OCI-LY3 (cell line): ENCODE data around the gene EVI5L.

ENCODE experiments used
- H2AFZ ChIP-seq: fragments of 200-600, 300-600 bp; shearing (Covaris generic); 2 replicates; pipeline ENCODE4 v1.6.0; 2014; ENCODE audit warnings: antibody characterized with exemption, low read depth, low read length
- H3K27ac ChIP-seq: fragments of 200-600, 300-600 bp; sonication (generic); 2 replicates; pipeline ENCODE4 v1.5.1; 2014; ENCODE audit warnings: mild to moderate bottlenecking, low read length, moderate library complexity, mixed read lengths
- H3K27me3 ChIP-seq: fragments of 200-600, 300-600 bp; sonication (generic); 2 replicates; pipeline ENCODE4 v1.6.1; 2014; ENCODE audit warnings: low read depth, low read length, mixed read lengths
- H3K36me3 ChIP-seq: fragments of 200-600, 300-600 bp; sonication (generic); replicated peaks from 2 replicates; pipeline ENCODE3; 2014; ENCODE audit warnings: low read depth, low read length, mixed read lengths
- H3K4me1 ChIP-seq: fragments of 300-600, 200-600 bp; sonication (generic); 2 replicates; pipeline ENCODE4 v1.6.1; 2014; ENCODE audit warnings: low read length, mixed read lengths
- H3K4me2 ChIP-seq: fragments of 200-600, 300-600 bp; sonication (generic); 2 replicates; pipeline ENCODE4 v1.6.1; 2014; ENCODE audit warnings: low read length, mixed read lengths
- H3K4me3 ChIP-seq: fragments of 300-600, 200-600 bp; sonication (generic); 2 replicates; pipeline ENCODE4 v1.5.1; 2014; ENCODE audit warnings: antibody characterized with exemption, mild to moderate bottlenecking, low read length, moderate library complexity
- H3K79me2 ChIP-seq: fragments of 300-600, 200-600 bp; shearing (Covaris generic); 2 replicates; pipeline ENCODE4 v1.6.1; 2014; ENCODE audit warnings: mild to moderate bottlenecking, low read length, mixed read lengths
- H3K9ac ChIP-seq: fragments of 300-600, 200-600 bp; shearing (Covaris generic); 2 replicates; pipeline ENCODE4 v1.6.0; 2014; ENCODE audit warnings: mild to moderate bottlenecking, low read length, moderate library complexity
- H3K9me3 ChIP-seq: fragments of 200-600, 300-600 bp; shearing (Covaris generic); 2 replicates; pipeline ENCODE4 v1.6.1; 2014; ENCODE audit warnings: low read length, mixed read lengths; ENCODE audit not compliant: insufficient read depth
- H4K20me1 ChIP-seq: fragments of 200-600, 300-600 bp; sonication (generic); 2 replicates; pipeline ENCODE4 v1.6.1; 2016; ENCODE audit warnings: low read length, mixed read lengths; ENCODE audit not compliant: insufficient read depth
- CTCF ChIP-seq: fragments of 200-600, 300-600 bp; sonication (generic); IDR thresholded peaks from 2 replicates; pipeline ENCODE4 v1.5.1; 2014; ENCODE audit warnings: antibody characterized with exemption, low read length, low read depth
- EZH2phosphoT487 ChIP-seq: fragments of 200-600 bp; shearing (Covaris generic); IDR thresholded peaks from 2 replicates; pipeline ENCODE4 v1.6.1; 2018; ENCODE audit warnings: antibody characterized with exemption, mixed run types, low read depth

Gene EVI5L

DNA sequence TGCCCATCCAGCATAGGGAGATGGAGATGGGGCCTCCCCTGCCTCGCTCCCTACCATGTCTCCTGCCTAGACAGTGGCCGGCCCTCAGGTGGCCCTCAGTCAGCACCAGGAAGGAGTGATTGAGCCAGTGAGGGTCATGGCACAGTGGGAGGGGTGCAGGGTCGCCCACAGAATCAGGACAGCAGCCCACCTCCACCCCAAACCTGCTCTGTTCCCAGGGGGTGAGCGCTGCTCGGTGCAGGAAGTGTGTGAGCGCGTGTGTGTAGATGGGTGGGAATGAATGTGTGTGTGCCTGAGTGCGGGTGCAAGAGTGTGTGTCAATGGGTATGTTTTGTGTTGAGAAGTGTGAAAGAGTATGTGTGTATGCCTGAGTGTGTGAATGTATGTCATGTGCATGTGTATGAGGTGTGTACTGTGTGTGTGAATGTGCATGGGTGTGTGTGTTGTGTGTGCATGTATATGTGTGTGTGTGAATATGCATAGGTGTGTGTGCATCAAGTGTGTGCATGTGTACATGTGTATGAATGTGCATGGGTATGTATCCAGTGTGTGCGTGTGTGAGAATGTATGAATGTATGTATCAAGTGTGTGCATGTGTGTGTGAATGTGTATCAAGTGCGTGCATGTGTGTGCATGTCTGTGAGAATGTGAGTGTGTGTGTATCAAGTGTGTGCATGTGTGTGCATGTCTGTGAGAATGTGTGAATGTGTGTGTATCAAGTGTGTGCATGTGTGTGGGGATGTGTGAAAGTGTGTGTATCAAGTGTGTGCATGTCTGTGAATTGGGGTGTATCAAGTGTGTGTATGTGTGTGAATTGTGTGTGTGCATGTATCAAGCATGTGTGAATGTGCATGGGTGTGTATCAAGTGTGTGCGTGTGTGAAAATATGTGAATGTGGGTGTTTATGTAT lies 12.0 kb downstream of the EVI5L start:
- Histone ChIP-seq H3K27me3 (no peaks in the 10 kb centered on the region), H3K9ac (no peak overlapping the region), H3K9me3 (peaks cover 5% of the 10 kb centered on the region; the same call in 1 of the 2 replicates), H3K36me3 (no peaks in the 10 kb centered on the region), H3K4me2 (no peak overlapping the region), H3K4me1 (peaks cover 9% of the 10 kb centered on the region), H3K4me3 (no peak overlapping the region), H3K79me2 (no peaks in the 10 kb centered on the region), H3K27ac (no peak overlapping the region), H2AFZ (no peak overlapping the region), H4K20me1 (no peaks in the 10 kb centered on the region)
- TF ChIP-seq EZH2phosphoT487, result no peak
- TF ChIP-seq CTCF, result no peak

DNA sequence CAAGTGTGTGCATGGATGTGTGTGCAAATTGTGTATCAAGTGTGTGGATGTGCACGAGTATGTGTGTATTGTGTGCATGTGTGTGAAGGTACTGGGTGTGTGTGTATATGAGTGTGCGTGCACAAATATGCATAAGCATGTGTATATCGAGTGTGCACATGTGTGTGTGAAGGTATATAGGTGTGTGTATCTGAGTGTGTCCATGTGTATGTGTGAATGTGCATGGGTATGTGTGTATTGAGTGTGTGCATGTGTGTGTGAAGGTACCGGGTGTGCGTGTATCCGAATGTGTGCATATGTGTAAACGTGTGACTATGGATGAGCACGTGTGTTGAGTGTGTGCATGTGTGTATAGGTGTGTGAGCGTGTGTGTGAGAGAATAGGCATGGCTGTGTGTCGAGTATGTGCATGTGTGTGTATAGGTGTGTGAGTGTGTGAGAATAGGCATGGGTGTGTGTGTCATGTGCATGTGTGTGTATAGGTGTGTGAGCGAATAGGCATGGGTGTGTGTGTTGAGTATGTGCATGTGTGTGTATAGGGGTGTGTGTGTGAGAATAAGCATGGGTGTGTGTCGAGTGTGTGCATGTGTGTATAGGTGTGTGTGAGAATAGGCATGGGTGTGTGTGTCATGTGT lies 12.8 kb downstream of the EVI5L start:
- H3K4me2 ChIP-seq, result no peak overlapping the region
- no peaks in the 10 kb centered on the region for H3K36me3 ChIP-seq
- H3K4me3 ChIP-seq, result no peak overlapping the region
- no peak overlapping the region for H3K27ac ChIP-seq
- H2AFZ ChIP-seq, result no peak overlapping the region
- peaks cover 5% of the 10 kb centered on the region; the same call in 1 of the 2 replicates for H3K9me3 ChIP-seq
- H3K4me1 ChIP-seq, result peaks cover 9% of the 10 kb centered on the region
- no peaks in the 10 kb centered on the region for H4K20me1 ChIP-seq
- TF ChIP-seq CTCF (no peak), EZH2phosphoT487 (no peak)
- no peaks in the 10 kb centered on the region for H3K79me2 ChIP-seq
- no peaks in the 10 kb centered on the region for H3K27me3 ChIP-seq
- no peak overlapping the region for H3K9ac ChIP-seq

- Histone ChIP-seq H3K79me2 (no peaks in the 10 kb centered on the region), H3K27me3 (no peaks in the 10 kb centered on the region), H3K36me3 (no peaks in the 10 kb centered on the region), H3K9ac (no peak overlapping the region), H3K4me1 (peaks cover 9% of the 10 kb centered on the region), H3K27ac (no peak overlapping the region), H3K9me3 (peaks cover 5% of the 10 kb centered on the region; the same call in 1 of the 2 replicates), H3K4me2 (peak overlapping the region; percentile 15), H4K20me1 (no peaks in the 10 kb centered on the region), H3K4me3 (no peak overlapping the region), H2AFZ (no peak overlapping the region)
- no peak for TF ChIP-seq EZH2phosphoT487
- no peak for TF ChIP-seq CTCF
These were observed 13.5 kb downstream of the EVI5L start for GRCh38 chr19:7843521-7843920.

DNA sequence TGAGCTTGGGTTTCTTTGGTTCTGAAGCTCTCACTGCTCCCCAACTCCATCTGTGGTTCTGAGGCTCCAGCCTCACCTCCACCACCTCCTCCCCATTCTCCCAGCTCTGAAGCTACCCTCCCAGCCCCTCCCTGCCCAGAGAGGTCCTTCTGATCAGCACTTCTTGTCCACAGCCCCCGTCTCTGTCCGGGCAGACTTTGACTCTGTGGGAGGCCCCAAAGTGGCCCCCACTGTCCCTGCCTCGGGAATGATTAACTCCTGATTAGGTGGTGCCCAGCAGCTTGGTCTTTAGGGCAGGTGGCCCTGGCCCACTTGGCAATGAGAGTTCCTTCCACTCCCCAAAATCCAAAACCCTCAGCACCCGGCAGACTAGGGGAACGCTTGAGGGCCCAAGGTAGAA lies 14.4 kb downstream of the EVI5L start:
- no peak overlapping the region for H2AFZ ChIP-seq
- H3K9me3 ChIP-seq, result peaks cover 5% of the 10 kb centered on the region; the same call in 1 of the 2 replicates
- H3K4me2 ChIP-seq, result peak overlapping the region; percentile 15; the same call in 1 of the 2 replicates
- no peak overlapping the region for H3K4me3 ChIP-seq
- no peaks in the 10 kb centered on the region for H4K20me1 ChIP-seq
- no peaks in the 10 kb centered on the region for H3K27me3 ChIP-seq
- H3K79me2 ChIP-seq, result no peaks in the 10 kb centered on the region
- H3K4me1 ChIP-seq, result peaks cover 9% of the 10 kb centered on the region
- no peak for TF ChIP-seq CTCF
- TF ChIP-seq EZH2phosphoT487, result no peak
- no peak overlapping the region for H3K27ac ChIP-seq
- H3K36me3 ChIP-seq, result no peaks in the 10 kb centered on the region
- H3K9ac ChIP-seq, result no peak overlapping the region
